ENCODE data around the gene SRRD.
"Not testable (repeated sequence)": the region's sequence is repeated elsewhere in the genome, so short reads cannot be mapped to it uniquely, and the experiment has no call there.

- TF ChIP-seq, protein P1, sequence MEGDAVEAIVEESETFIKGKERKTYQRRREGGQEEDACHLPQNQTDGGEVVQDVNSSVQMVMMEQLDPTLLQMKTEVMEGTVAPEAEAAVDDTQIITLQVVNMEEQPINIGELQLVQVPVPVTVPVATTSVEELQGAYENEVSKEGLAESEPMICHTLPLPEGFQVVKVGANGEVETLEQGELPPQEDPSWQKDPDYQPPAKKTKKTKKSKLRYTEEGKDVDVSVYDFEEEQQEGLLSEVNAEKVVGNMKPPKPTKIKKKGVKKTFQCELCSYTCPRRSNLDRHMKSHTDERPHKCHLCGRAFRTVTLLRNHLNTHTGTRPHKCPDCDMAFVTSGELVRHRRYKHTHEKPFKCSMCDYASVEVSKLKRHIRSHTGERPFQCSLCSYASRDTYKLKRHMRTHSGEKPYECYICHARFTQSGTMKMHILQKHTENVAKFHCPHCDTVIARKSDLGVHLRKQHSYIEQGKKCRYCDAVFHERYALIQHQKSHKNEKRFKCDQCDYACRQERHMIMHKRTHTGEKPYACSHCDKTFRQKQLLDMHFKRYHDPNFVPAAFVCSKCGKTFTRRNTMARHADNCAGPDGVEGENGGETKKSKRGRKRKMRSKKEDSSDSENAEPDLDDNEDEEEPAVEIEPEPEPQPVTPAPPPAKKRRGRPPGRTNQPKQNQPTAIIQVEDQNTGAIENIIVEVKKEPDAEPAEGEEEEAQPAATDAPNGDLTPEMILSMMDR (IDR thresholded peaks at IDR 0.05), result not testable (repeated sequence)
- TF ChIP-seq POLR2A (IDR thresholded peaks at IDR 0.05), result not testable (repeated sequence)
Observed at GRCh38 chr22:26528518-26528917, 44.8 kb downstream of the SRRD start.

Data from thyroid gland (tissue), 4 donors.